GM12891 (cell line): ENCODE data around the gene CNTF.

Experiments used
- POLR2A ChIP-seq: IDR thresholded peaks from 2 replicates; pipeline ENCODE4 v1.6.1; 2011; ENCODE audit warnings: low read depth, low read length, control low read depth
- POLR2AphosphoS5 ChIP-seq: IDR thresholded peaks from 2 replicates; pipeline ENCODE4 v1.6.1; 2011; ENCODE audit warnings: low read depth, low read length, control low read depth
- TAF1 ChIP-seq: IDR thresholded peaks from 2 replicates; pipeline ENCODE4 v1.6.1; 2011; ENCODE audit warnings: low read depth, low read length, control low read depth

DNA sequence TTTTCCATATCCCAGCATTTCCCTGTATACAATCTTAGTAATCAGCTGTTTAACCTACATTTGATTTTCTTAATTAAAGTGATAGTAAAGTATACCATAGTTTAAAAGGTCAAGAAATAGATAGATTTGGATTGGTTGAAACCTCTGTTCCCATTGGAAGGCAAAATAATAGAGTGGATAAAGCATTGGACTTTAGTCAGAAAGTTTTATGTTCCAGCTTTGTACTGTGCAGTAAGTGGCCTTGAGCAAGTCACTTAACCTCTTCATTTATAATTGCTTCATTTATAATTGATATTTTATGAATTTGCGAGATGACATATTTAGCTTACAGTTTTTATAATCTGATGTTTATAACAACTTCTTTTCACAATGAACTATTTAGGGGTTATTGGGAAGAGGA is 40.0 kb upstream of the CNTF start:
- TF ChIP-seq POLR2A, result no peak
- no peak for TF ChIP-seq POLR2AphosphoS5
- no peak for TF ChIP-seq TAF1
